GM19455 (cell line): ENCODE data around the gene RNF121.
"Not testable (repeated sequence)": the region's sequence is repeated elsewhere in the genome, so short reads cannot be mapped to it uniquely, and the experiment has no call there.

Source experiments
- ATAC-seq: cut with Tn5 transposase; IDR thresholded peaks from one replicate; pipeline ENCODE4 v1.9.1; 2021; ENCODE audit not compliant: unreplicated experiment

The RNF121 gene

DNA sequence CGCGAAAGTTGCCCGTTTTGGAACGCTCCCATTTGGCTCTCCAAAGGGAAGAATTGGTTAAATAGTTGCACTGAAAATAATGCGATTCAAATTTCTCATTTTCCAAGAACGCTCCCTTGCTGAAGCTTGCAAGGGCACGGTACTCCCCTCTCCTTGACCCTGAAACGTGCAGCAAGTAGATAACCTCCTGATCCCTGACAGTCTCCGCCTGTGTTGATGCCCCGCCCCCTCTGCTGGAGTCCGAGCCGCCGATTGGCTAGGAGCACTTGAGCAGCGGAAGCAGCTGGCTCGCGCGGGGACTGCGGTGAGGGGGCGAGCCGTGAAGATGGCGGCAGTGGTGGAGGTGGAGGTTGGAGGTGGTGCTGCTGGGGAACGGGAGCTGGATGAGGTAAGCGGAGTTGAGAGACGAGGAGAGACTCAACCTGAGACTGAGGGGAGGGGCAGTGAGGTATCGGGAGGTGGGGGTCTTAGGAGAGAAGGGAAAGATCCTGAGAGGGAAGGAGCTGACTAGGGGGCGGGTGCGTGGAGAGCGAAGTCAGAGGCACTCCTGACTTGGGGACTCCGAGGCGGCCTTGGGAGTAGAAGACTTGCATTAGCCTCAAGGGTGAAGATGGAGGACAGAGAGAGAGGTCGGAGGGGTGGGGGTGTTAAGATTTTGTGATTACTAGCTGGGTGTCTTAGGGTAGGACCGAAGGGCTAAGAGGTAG is at the start of gene RNF121:
Gene RNF121, plus strand, starts transcription at position 310 of the 707 bp plus-strand sequence. Its CDS starts 16 bp downstream, at position 326.
- ATAC-seq: peak; percentile 72

GRCh38 chr11:71885806-71886205 is 43.0 kb upstream of the RNF121 start:
- not testable (repeated sequence) for ATAC-seq

- not testable (repeated sequence) for ATAC-seq
Measured at GRCh38 chr11:71888335-71889010, 40.4 kb upstream of the RNF121 start.

- ATAC-seq: not testable (repeated sequence)
Measured at GRCh38 chr11:71889181-71889872, 39.5 kb upstream of the RNF121 start.

DNA sequence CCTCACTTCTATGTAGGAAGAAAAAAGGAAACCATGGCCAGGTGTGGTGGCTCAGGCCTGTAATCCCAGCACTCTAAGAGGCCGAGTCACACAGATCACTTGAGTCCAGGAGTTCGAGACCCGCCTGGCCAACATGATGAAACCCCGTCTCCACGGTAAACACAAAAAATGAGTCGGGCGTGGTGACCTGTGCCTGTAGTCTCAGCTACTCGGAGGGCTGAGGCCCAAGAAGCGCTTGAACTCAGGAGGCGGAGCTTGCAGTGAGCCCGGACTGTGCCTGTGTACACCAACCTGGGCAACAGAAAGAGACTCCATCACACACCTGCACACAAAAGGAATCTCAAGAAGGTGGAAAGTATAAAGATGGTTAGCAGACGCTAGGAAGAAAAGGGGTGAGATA is 32.9 kb upstream of the RNF121 start:
- no peak for ATAC-seq

- not testable (repeated sequence) for ATAC-seq
Measured at GRCh38 chr11:71901137-71901536, 27.7 kb upstream of the RNF121 start.

DNA sequence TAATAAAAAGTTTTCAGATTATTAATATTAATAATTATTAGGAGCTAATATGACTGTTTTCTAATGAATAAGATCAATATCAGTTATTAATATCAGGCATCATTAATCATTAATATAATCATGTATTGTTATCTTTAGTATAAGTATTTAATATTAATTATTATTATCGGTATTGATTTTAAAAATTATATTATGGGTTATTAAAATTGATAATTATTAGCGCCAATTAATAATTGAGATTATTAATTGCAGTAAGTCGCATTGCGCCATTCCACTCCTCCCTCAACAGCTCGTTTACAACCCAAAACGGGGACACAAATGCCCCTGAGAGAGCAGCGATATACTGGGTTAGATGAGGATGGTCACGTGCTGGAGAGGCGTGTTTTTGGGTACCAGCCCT is 20.6 kb upstream of the RNF121 start:
- ATAC-seq: no peak

DNA sequence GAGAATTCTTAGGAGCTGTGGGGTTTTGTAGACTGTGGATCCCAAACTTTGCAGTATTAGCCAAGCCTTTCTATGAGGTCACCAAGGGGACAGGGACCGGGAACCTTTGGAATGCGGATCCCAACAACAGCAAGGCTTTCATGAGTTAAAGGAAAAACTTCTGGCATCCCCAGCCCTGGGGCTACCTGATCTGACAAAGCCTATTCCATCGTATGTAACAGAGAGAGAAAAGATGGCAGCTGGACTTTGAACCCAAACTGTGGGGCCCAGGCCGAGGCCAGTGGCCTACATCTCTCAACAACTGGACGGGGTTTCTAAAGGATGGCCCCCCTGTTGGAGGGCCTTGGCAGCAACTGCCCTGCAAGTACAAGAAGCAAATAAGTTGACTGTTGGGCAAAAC is 18.1 kb upstream of the RNF121 start:
- not testable (repeated sequence) for ATAC-seq

- ATAC-seq: not testable (repeated sequence)
Measured at GRCh38 chr11:71911321-71911985, 17.4 kb upstream of the RNF121 start.

GRCh38 chr11:71911986-71912340 is 16.9 kb upstream of the RNF121 start:
- not testable (repeated sequence) for ATAC-seq

GRCh38 chr11:71913756-71914526 is 14.9 kb upstream of the RNF121 start:
- no peak for ATAC-seq

- ATAC-seq: no peak
Measured at GRCh38 chr11:71914617-71915189, 14.1 kb upstream of the RNF121 start.

DNA sequence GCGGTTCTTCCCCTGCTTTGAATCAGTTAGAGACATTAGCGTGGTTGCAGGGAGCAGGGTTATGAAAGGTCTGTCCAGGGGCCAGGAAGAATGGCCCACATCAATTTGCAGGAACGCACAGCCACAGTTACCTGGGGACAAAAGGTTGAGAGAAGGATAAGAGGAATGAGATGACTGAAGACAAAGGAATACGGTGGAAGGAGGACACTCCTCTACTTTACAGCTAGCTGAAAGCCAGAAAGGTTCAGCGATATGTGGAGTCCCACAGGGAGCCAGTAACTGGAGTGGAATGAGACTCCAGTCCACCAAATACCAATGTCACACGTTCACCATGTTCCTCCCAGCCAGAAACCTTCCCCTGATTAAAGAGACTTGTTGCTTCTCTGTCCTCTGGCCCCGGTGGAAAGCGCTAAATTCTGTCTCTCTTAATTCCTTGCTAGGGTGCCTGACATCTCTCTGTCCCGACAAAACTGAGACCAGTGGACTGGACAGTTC is 11.2 kb upstream of the RNF121 start:
- no peak for ATAC-seq

DNA sequence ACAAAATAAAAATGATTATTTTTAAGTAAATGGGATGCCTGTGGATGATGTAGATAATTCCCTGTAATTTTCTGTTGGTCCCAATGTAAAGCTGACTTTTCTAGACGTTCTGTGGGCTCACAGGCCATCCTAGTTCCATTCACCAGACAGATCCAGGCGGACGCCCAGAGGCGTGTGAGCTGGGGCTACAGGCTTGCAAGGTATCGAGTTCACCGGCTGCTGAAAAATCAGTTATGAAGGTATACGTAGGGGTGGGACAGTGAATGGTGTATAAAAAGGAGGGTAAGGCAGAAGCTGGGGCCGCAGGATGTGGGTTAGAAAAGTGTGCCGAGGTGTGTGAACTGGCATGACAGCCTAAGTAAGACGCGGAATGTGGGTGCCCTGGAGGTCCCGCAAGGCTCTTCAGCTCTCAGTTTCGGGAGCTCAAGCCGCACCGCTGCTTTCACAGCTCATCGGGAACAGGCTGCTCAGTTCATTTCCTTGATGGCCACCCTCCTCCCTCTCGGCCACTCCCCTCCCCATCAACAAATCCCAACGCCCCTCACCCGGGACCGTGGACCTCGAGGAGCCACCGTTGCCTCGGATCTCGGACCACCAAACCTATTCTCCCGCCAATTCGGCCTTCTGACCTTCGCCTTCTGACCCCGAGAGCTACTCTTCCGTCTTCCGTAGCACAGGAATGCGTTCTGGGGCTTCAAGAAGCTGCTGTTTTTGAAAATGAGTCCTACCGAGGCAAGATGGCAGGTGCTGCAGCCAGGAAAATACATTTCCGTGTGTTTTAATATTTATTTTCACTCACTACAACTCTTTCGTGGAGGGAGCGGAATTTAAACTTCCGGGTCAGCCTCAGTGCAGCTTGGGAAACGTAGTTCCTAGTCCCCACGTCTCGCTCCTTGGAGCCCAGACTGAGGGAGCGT is 768 bp upstream of the RNF121 start, which contains the start of gene XNDC1N:
Gene XNDC1N, minus strand, starts transcription at position 775 of the 917 bp plus-strand sequence. CDS start 5,241 bp downstream, outside the sequence.
- ATAC-seq: peak; percentile 75

DNA sequence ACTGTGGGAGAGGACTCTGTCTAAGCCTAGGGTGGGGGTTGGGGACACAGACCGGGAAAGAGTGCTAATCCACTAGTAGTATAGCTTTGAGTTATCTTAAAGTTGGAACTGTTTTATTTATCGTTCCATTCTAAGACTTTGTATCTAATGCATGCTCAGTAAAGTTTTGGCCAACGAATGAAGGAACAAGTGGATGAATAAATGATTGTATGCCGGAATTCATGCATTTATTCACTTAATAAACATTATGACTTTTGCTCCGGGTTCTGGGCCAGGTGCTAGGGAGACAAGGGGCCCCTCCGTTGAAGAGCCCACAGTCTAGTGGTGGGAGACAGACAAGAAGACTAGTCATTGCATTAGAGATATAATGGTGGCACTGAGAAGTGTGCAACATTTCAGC is 645 bp downstream of the RNF121 start:
- ATAC-seq: no peak

- ATAC-seq: no peak
Measured at GRCh38 chr11:71930556-71931244, 1.9 kb downstream of the RNF121 start.

GRCh38 chr11:71931245-71931602 is 2.4 kb downstream of the RNF121 start:
- ATAC-seq: no peak

DNA sequence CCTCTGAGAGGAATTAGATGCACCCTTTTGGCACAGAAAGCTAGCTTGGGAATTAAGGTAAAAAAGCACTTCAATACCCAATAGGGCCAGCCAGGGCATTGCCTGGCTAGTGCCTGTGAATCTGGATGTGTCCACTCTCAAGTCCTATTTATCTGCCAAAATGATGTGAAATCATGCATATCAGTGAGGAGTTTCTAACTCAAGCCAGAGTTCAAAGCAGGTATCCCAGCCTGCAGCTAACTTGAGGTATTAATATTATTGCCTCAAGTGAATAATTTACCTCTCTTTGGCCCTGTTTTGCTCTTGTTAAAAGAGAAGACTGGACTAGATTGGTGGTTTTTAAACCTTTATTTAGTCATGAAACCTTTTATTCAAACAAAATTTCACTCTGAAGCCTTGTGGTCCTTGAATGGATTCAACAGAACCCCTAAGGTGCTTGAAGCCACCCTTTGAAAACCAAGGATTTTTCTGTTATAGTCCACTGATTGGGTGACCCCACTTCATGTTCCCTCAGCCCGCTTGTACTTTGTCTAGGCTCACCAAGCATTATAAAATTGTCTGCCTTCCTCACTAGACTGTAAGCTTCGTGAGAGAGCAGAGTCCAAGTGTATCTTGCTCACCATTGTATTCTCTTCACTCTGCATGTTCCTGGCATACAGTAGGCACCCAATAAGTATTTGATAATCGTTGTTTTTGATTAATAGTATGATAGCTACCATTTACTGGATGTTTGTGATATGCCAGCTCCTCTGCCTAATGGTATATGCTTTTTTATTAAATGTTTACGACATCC is 4.5 kb downstream of the RNF121 start:
- no peak for ATAC-seq
